GM19099 (cell line): ENCODE data around the gene CXorf38.

Source experiments
- POLR2A ChIP-seq: IDR thresholded peaks from 3 replicates; pipeline ENCODE4 v1.6.1; 2011; ENCODE audit warnings: low read depth; ENCODE audit not compliant: insufficient read length; ENCODE audit errors: extremely low read depth

CXorf38 gene

DNA sequence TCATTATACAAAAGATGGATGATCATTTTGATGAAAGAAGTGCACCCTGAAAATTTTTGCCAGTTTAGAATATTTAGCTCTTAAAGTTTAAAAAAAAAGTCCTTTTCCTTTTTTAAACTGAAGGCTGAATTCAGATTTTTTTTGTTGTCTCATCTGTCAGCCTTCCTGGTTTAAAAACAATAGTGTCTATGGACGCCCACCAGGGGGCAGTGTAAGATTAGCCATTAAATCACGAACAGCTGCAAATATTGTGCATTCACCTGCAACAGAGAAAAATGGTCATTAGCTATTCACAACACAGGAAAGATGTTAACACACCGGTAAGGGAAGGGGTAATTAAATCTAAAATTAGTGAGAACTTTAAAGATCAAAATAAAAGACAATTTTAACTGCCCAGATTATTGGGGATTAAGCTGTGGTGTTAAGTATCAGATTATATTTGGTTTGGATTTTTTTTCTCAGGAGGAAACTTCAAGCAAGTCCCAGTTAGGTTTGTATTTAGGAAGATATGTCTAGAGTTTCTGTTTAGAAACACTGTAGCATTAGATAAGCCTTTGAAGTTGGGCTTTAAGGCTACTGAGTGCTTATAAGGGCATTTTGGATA, 4.4 kb upstream of the CXorf38 start:
- no peak for TF ChIP-seq POLR2A

DNA sequence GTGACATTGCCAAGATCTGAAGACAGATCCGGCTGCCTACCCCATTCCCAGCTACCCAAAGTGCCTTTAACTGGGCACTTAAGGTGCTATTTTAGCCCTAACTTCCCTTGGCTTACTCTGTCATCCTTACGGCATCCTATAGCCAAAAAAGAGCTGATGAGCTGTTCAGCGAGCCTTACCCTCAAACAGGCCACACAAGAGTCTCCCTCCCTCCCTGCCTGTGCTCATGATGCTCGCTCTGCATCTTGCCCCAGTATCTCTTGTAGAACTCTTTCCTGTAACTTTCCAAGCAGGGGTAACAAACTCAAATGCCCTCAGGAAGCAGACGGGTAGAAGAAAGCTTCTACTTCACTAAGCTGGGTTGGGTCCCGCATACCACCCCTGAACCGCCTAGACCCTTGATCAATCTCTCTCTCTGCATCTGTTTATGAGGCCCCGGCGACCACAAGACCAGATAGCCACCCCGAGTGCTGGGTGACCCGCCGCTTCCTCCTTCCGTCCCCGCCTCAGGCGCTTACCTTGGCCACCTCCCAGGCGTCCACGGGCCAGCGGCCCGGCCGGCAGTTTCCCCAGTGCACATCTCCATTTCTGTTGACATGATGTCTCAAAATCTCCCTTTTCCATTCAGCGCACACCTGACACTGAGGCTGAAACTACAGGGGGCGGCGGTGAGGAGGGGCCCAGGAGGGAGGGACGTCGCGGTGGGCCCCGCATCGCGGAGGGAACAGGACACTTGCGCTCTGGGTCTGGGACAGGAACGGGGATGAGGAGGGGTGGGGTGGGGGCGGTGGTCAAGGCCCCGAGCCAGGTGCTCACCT, 663 bp downstream of the CXorf38 start:
- no peak for TF ChIP-seq POLR2A

DNA sequence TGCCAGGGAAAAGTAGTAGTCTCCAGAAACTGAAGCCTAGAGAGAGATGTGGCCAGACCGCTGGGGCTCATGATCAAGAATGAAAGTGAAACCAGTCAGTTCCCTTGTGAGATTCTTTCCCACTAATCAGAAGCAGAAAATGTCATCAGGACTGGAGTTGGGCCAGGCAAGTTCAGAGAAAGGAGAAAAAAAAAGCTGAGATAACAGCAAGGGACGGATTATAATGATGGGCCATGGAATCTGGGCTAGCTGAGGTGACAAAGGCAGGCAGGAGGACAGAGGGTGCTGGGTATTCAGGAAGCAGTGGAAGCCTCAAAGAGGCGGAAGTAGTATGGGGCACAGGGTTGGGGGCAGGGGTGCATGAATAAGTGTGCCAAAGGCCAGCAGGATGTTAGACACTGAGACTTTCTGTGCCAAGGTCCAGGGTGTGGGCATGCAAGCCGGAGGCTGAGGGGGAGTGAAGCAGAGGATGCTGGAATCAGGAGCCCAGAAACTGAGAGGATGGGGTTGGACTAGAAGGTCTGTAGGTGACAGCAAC, 2.5 kb downstream of the CXorf38 start:
- TF ChIP-seq POLR2A = no peak

- no peak for TF ChIP-seq POLR2A
These were observed 3.2 kb downstream of the CXorf38 start for GRCh38 chrX:40644176-40644575.

- no peak for TF ChIP-seq POLR2A
These were observed 9.7 kb downstream of the CXorf38 start for GRCh38 chrX:40637687-40638086.

DNA sequence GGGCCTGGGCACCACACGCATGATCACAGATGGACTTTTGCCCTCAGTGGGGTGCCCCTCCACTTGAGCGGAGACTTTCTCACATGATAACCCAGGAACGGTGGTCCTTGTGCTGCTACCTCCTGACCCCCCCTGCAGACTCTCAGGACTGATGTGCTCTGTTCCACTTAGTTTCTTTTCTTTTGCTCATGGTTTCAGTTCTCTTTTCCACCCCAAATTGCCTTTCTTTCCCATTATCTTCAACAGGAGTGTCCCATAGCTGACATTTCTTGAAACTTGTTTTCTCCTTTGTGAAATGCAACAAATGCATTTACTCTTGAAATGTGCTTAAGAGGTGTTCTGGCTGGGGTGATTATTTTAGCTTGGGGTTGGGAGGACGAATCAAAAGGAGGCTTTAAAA, 15.2 kb downstream of the CXorf38 start:
- no peak for TF ChIP-seq POLR2A

GRCh38 chrX:40628506-40628905, 18.9 kb downstream of the CXorf38 start:
- no peak for TF ChIP-seq POLR2A

DNA sequence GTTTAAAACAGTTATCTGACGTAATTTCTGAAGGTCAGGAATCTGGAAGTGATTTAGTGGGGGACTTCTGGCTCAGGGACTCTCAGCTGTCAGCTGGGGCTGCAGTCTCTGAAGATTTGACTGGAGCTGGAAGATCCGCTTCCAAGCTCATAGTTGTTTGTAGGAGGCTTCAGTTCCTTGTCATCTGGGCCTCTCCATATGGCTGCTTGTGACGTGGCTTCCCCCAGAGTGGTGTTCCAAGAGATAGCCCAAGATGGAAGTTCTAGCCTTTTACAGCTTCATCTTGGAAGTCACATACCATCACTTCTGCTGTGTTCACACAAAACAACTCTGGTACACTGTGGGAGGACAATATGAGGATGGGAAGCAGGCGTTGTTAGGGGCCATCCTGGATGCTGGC, 22.1 kb downstream of the CXorf38 start:
- TF ChIP-seq POLR2A = no peak

GRCh38 chrX:40623665-40624064, 23.7 kb downstream of the CXorf38 start:
- no peak for TF ChIP-seq POLR2A

DNA sequence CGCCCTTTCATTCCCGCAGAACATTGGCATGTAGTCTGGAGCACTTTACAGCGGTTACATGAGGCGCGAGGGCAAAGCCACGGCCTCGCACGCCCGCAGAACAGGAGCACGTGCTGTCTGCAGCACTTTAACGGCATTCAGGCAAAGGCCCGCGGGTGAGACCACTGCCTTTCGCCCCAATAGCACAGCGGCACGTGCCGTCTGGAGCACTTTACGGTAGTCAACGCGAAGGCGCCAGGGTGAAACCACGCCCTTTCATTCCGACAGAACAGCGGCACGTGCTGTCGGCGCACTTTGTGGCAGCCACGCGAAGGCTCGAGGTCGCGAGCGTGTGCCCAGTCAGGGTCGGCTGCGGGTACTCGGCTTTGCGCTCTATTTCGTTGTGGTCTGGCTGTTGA, 24.2 kb downstream of the CXorf38 start, which contains the start of gene MPC1L:
MPC1L (plus strand) TSS at position 290 of the 398 bp plus-strand sequence. CDS start 138 bp downstream, outside the sequence.
- no peak for TF ChIP-seq POLR2A

DNA sequence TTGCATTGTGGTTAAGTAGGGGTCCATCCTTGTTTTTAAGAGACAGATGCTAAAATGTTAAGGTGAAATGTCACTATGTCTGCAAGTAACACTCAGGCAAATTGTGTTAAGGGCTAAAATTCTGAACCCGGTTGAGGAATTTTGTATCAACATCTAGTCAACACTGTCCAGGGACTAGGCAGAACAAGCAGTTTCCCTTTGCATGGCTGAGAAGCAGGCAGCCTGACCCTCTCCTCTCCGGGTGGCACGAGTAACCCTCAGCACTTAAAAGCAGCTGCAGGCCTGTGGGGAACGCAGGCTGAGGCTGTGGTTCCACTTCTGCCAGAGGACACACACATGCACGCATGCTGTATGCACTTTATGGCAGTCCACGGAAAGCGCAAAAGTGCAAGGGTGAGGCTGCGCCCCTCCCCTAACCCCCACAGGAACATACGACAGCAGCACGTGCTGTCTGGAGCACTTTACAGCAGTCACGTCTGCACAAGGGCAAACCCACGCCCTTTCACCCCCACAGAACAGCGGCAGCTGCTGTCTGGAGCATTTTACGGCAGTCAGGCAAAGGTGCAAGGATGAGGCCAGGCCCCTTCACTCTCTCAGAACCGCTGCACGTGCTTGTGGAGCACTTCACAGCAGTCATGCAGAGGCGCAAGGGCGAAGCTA, 24.8 kb downstream of the CXorf38 start:
- TF ChIP-seq POLR2A = no peak

DNA sequence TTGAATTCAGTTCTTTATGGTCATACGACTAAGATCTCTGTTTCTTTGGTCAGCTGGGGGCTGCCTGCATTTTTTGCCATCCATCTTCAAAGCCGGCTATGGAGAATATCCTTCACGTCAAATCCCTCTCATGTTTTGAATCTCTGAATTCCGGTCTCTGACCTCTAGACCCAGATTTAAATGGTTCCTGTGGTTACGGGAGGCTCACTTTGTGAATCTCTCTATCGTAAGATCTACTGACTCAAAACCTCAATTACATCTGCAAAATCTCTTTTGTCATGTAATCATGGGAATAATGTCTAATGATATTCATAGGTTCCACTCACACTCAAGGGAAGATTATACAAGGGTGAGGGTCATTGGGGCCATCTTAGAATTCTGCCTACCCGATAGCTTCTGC, 29.8 kb downstream of the CXorf38 start:
- no peak for TF ChIP-seq POLR2A

GRCh38 chrX:40615976-40616375, 31.4 kb downstream of the CXorf38 start:
- TF ChIP-seq POLR2A = no peak

DNA sequence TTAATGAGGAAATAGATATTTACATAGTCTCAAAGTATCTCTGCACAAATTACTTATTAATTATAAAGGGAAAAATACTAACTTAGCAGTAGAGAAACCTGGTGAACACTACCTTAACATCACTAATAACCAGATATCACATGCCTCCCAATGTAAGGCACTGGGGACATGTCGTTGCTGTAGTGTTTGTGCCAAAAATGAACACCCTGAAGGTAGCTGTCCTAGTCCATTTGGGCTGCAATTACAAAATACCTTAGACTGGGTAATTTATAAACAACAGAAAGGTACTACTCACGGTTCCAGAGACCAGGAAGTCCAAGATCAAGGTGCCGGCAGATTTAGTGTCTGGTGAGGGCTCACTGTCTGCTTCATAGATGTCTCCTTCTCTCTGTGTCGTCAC, 34.9 kb downstream of the CXorf38 start:
- TF ChIP-seq POLR2A = no peak

DNA sequence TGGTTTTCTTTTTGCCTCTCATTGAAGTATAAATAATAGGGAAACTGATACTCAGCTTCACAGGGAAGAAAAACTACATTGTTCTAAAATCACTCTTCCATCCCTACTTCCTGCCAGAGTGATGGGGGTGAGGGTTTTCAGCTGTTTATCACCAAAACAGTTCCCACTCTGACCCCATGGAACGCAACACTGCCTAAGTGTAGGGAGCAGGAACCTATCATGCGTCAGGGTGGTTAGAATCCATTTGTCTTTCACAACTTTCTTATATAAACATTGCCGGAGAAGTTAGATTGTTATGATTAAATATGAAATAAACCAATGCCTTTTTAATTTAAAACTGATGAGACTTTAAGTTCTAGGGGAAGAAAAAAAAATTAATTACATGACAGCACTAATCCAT, 40.0 kb downstream of the CXorf38 start:
- no peak for TF ChIP-seq POLR2A
